GM23248 (cell line): ENCODE measurements around the gene ISOC2. TPM values are rescaled to one million over a fixed set of nuclear protein-coding genes. Genes with fewer than 3 reads are reported as not detected.
A peak's percentile ranks its signal among the peaks of the same experiment; 100 is the strongest.

Source experiments
- DNase-seq: peaks from one replicate; pipeline ENCODE4 v3.0.0-alpha.2; 2015
- H2AFZ ChIP-seq: fragments of 200-600 bp; sonication (generic); 2 replicates; pipeline ENCODE4 v1.6.1; 2016; ENCODE audit warnings: antibody characterized with exemption
- H3F3A ChIP-seq: fragments of 200-600 bp; sonication (generic); 2 replicates; pipeline ENCODE4 v1.6.1; 2016; ENCODE audit warnings: mild to moderate bottlenecking, antibody characterized with exemption, mixed run types; ENCODE audit not compliant: insufficient read depth
- H3K27ac ChIP-seq: fragments of 200-600 bp; sonication (generic); 2 replicates; pipeline ENCODE4 v1.5.1; 2016; ENCODE audit warnings: mild to moderate bottlenecking
- H3K27me3 ChIP-seq: fragments of 200-600 bp; sonication (generic); replicated peaks from 2 replicates; pipeline ENCODE4 v1.6.1; 2016; ENCODE audit warnings: mild to moderate bottlenecking; ENCODE audit not compliant: insufficient read depth
- H3K36me3 ChIP-seq: fragments of 200-600 bp; sonication (generic); 2 replicates; pipeline ENCODE4 v1.6.1; 2016; ENCODE audit warnings: low read depth, mild to moderate bottlenecking
- H3K4me1 ChIP-seq: fragments of 200-600 bp; sonication (generic); 2 replicates; pipeline ENCODE4 v1.6.1; 2016; ENCODE audit warnings: mild to moderate bottlenecking; ENCODE audit not compliant: insufficient read depth
- H3K4me2 ChIP-seq: fragments of 200-600 bp; sonication (generic); one replicate; pipeline ENCODE4 v1.6.1; 2016; ENCODE audit warnings: mild to moderate bottlenecking; ENCODE audit not compliant: unreplicated experiment
- H3K4me3 ChIP-seq: fragments of 200-600 bp; sonication (generic); 2 replicates; pipeline ENCODE4 v1.5.1; 2016; ENCODE audit warnings: mild to moderate bottlenecking
- H3K79me2 ChIP-seq: fragments of 200-600 bp; sonication (generic); 2 replicates; pipeline ENCODE4 v1.6.1; 2016; ENCODE audit warnings: mild to moderate bottlenecking; ENCODE audit not compliant: insufficient read depth
- H3K9ac ChIP-seq: fragments of 200-600 bp; sonication (generic); 2 replicates; pipeline ENCODE4 v1.6.1; 2016; ENCODE audit warnings: mild to moderate bottlenecking
- H3K9me2 ChIP-seq: fragments of 200-600 bp; sonication (generic); 2 replicates; pipeline ENCODE4 v1.6.1; 2016; ENCODE audit warnings: mixed run types, mild to moderate bottlenecking, moderate library complexity; ENCODE audit not compliant: insufficient read depth
- H3K9me3 ChIP-seq: fragments of 200-600 bp; sonication (generic); one replicate; pipeline ENCODE4 v1.6.1; 2017; ENCODE audit warnings: low read depth
- H4K20me1 ChIP-seq: fragments of 200-600 bp; sonication (generic); 2 replicates; pipeline ENCODE4 v1.6.0; 2016; ENCODE audit not compliant: insufficient read depth
- EZH2 ChIP-seq: fragments of 200-600 bp; sonication (generic); IDR thresholded peaks from 2 replicates; pipeline ENCODE4 v1.6.1; 2018; ENCODE audit warnings: antibody characterized with exemption, mild to moderate bottlenecking; ENCODE audit not compliant: insufficient read depth, poor library complexity, severe bottlenecking
- EZH2phosphoT487 ChIP-seq: fragments of 200-600 bp; sonication (generic); IDR thresholded peaks from 2 replicates; pipeline ENCODE4 v1.6.1; 2018; ENCODE audit warnings: antibody characterized with exemption, moderate library complexity, mild to moderate bottlenecking, low read depth; ENCODE audit not compliant: insufficient read depth
- WGBS, 2 experiments: methylation state at CpG; one replicate each; pipeline ENCODE4 v1.1.6; 2015 to 2017; ENCODE audit warnings: low lambda C conversion rate in 2 of 2, low coverage in 1 of 2; ENCODE audit errors: missing lambda C conversion rate in 2 of 2; 5-methylcytosine and 5-hydroxymethylcytosine counted together
- in situ Hi-C: fragments of 300-500 bp; cut with MboI; formaldehyde crosslinking; loops from 2 replicates; pipeline ENCODE4 v1.15.0; 2020
- polyA plus RNA-seq: library from polyadenylated mRNA; unstranded; fragments of >200 nt; fragmentation: Nextera tagmentation; extraction: Ambion mirVana; gene quantifications from 2 replicates; pipeline ENCODE4 v1.2.1, GENCODE V29; 2016
- total RNA-seq: library from RNA; depleted of rRNA; stranded (reverse); fragments of >200 nt; shearing (Covaris generic); gene quantifications from 2 replicates; pipeline ENCODE4 v1.2.3, GENCODE V29; 2014

Gene ISOC2
- total and polyA plus RNA-seq, 2 experiments from 2014 or later, result 34.0 to 103 TPM

GRCh38 chr19:55488986-55489710 is 27.7 kb upstream of the ISOC2 start:
- in situ Hi-C loops, result no loop called here
- H3K9me2 ChIP-seq, result no peaks in the 10 kb centered on the region
- peaks cover 33% of the 10 kb centered on the region for H3K4me1 ChIP-seq
- H2AFZ ChIP-seq, result no peak overlapping the region
- H3K9ac ChIP-seq, result peak overlapping the region; percentile 71; the same call in 1 of the 2 replicates
- 49 to 60% methylated on average over 22 to 33 of the region's 36 CpGs for WGBS, 2 experiments
- peak overlapping the region; percentile 20 for H3K4me2 ChIP-seq
- peaks cover 6% of the 10 kb centered on the region; the same call in 1 of the 2 replicates for H3K79me2 ChIP-seq
- H3K27ac ChIP-seq, result no peak overlapping the region
- peaks cover 12% of the 10 kb centered on the region for H3F3A ChIP-seq
- no peaks in the 10 kb centered on the region for H3K36me3 ChIP-seq
- TF ChIP-seq EZH2phosphoT487 (no peak), EZH2 (no peak)
- H3K9me3 ChIP-seq, result no peaks in the 10 kb centered on the region
- H3K4me3 ChIP-seq, result peak overlapping the region; percentile 33
- no peak for DNase-seq
- H4K20me1 ChIP-seq, result no peaks in the 10 kb centered on the region
- H3K27me3 ChIP-seq, result no peaks in the 10 kb centered on the region

- Histone ChIP-seq H3K9me2 (no peaks in the 10 kb centered on the region), H2AFZ (peak within 1 kb of the TSS; percentile 53), H4K20me1 (no peaks in the 10 kb centered on the region), H3K4me3 (peak within 1 kb of the TSS; percentile 80), H3K79me2 (peaks cover 9% of the 10 kb centered on the region; the same call in 1 of the 2 replicates), H3K27ac (peak within 1 kb of the TSS; percentile 97), H3K36me3 (no peaks in the 10 kb centered on the region), H3K9ac (peak within 1 kb of the TSS; percentile 86), H3K27me3 (no peaks in the 10 kb centered on the region), H3K4me2 (peak within 1 kb of the TSS; percentile 93), H3K9me3 (no peaks in the 10 kb centered on the region), H3F3A (peaks cover 12% of the 10 kb centered on the region), H3K4me1 (peaks cover 28% of the 10 kb centered on the region)
- TF ChIP-seq EZH2 (no peak), EZH2phosphoT487 (no peak)
- peak; percentile 70 for DNase-seq
- 3% methylated on average over 9 to 21 of the region's 21 CpGs for WGBS, 2 experiments
- in situ Hi-C loops, result no loop called here
These were observed 26.7 kb upstream of the ISOC2 start, which contains the start of gene SSC5D for GRCh38 chr19:55487924-55488687. Gene SSC5D, plus strand, starts transcription at chr19:55488436. Its CDS starts 154 bp downstream, at chr19:55488590.

GRCh38 chr19:55486971-55487923 is 25.8 kb upstream of the ISOC2 start:
- peak overlapping the region; percentile 93 for H3K4me2 ChIP-seq
- H3K9me2 ChIP-seq, result no peaks in the 10 kb centered on the region
- peaks cover 9% of the 10 kb centered on the region; the same call in 1 of the 2 replicates for H3K79me2 ChIP-seq
- H4K20me1 ChIP-seq, result no peaks in the 10 kb centered on the region
- H3F3A ChIP-seq, result peaks cover 12% of the 10 kb centered on the region
- peak overlapping the region; percentile 86 for H3K9ac ChIP-seq
- TF ChIP-seq EZH2, result no peak
- no peak for TF ChIP-seq EZH2phosphoT487
- no peaks in the 10 kb centered on the region for H3K9me3 ChIP-seq
- 1 to 4% methylated on average over 26 to 27 of the region's 27 CpGs for WGBS, 2 experiments
- H3K27ac ChIP-seq, result peak overlapping the region; percentile 97
- in situ Hi-C loops, result no loop called here
- peak overlapping the region; percentile 34 for H2AFZ ChIP-seq
- H3K27me3 ChIP-seq, result no peaks in the 10 kb centered on the region
- peak; percentile 97 for DNase-seq
- H3K4me1 ChIP-seq, result peaks cover 24% of the 10 kb centered on the region
- H3K4me3 ChIP-seq, result peak overlapping the region; percentile 80
- H3K36me3 ChIP-seq, result no peaks in the 10 kb centered on the region
